ENCODE results near the gene NTRK1.

Gene NTRK1

DNA sequence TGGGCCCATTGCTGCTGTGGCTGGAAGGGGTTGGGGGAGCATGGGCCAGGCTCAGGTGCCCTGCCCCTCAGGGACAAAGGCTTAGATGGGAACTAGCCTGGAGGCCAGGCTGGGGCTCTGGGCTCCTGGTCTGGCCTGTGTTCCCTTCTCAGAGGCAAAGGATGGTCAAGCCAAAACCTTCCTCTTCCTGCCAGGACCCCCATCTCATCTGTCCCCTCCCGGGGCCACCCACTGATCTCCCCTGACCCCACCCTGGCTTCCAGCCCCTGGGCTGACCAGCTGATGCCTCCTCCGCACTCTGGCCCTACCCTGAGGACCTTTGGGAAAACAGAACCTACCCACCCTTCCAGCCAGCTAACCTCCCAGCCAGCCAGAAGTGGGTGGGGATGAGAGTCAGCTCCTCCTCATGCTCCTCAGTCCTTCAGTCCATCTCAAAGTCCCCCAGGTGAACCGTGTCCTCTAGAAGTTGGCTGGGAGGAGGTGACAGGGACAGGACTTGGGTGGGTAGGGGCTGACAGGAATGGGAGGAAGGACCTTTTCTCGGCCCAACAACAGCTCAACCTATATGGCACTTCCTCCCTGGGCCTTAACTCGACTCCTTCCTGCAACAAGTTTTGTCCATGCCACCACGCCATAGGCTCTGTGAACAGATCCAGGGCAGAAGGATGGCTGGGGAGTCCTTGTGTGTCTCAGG, 40.4 kb downstream of the NTRK1 start:
- no peak for DNase-seq
- H3K4me3 ChIP-seq (ENCODE audit: low read depth, low read length), result no peak overlapping the region
- no peaks in the 10 kb centered on the region for H3K27me3 ChIP-seq (replicated peaks)
- TF ChIP-seq, protein P1, sequence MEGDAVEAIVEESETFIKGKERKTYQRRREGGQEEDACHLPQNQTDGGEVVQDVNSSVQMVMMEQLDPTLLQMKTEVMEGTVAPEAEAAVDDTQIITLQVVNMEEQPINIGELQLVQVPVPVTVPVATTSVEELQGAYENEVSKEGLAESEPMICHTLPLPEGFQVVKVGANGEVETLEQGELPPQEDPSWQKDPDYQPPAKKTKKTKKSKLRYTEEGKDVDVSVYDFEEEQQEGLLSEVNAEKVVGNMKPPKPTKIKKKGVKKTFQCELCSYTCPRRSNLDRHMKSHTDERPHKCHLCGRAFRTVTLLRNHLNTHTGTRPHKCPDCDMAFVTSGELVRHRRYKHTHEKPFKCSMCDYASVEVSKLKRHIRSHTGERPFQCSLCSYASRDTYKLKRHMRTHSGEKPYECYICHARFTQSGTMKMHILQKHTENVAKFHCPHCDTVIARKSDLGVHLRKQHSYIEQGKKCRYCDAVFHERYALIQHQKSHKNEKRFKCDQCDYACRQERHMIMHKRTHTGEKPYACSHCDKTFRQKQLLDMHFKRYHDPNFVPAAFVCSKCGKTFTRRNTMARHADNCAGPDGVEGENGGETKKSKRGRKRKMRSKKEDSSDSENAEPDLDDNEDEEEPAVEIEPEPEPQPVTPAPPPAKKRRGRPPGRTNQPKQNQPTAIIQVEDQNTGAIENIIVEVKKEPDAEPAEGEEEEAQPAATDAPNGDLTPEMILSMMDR (IDR thresholded peaks at IDR 0.05; ENCODE audit: low read depth, low read length, missing control alignments), result no peak
- no peaks in the 10 kb centered on the region for H3K36me3 ChIP-seq (replicated peaks)
- H3K27ac ChIP-seq, result no peak overlapping the region
- in situ Hi-C loops (cut with HindIII; ENCODE audit: low pct_ligation_motif_present, low sequenced_read_pairs), result no loop called here

- H3K27ac ChIP-seq, result no peak overlapping the region
- in situ Hi-C loops (cut with HindIII; ENCODE audit: low pct_ligation_motif_present, low sequenced_read_pairs), result no loop called here
- H3K27me3 ChIP-seq (replicated peaks), result no peaks in the 10 kb centered on the region
- no peak for DNase-seq
- TF ChIP-seq, protein P1 (IDR thresholded peaks at IDR 0.05; ENCODE audit: low read depth, low read length, missing control alignments), result no peak
- H3K4me3 ChIP-seq (ENCODE audit: low read depth, low read length), result no peak overlapping the region
- H3K36me3 ChIP-seq (replicated peaks), result peaks cover under 1% of the 10 kb centered on the region
These were observed 40.9 kb downstream of the NTRK1 start for GRCh38 chr1:156901590-156901900.

DNA sequence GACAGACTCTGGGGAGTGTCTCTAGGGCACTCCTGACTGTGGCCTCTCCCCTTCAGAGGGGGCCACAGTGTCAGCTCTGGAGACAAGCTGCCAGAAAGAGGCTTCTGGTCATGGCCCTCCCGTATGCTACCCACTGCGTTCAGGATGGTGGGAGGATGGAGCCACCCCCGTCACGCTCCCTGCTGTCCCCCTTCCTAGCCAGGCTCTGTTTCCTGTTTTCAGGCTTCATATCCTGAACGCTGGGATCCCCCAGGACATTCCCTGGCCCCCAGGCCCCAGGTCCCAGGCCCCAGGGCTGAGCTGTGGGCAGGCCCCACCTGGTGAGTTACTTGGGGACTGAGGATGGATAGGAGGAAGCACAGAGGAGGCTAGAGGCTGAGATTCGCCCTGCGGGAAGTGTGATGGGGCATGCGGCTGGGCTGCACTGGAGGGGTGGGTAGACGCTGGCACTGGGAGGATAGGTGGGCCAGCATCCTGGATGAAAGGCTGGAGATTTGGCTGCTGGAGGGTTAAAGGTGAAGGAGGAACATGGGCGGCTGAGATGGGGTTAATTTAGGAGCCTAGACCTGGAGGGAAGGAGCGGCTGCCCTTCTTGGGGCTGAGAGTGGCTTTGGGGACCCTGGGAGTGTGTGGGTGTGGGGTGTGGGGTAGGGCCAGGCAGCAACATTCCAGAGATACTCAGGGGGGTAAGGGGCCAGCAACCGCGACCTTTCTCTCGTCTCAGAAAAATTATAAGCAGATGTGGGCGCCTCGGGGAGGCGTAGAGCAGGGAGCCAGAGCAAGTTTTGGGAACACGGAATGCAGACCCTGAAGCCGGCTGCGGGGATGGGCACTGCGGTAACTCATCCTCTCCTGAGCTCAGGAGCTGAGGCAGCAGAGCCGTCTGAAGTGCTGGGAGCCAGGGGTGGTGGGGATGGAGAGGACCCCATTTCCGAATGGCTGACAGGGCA, 41.6 kb downstream of the NTRK1 start:
- no peak overlapping the region for H3K27ac ChIP-seq
- TF ChIP-seq, protein P1 (IDR thresholded peaks at IDR 0.05; ENCODE audit: low read depth, low read length, missing control alignments), result no peak
- in situ Hi-C loops (cut with HindIII; ENCODE audit: low pct_ligation_motif_present, low sequenced_read_pairs), result no loop called here
- DNase-seq, result no peak
- H3K27me3 ChIP-seq (replicated peaks), result no peaks in the 10 kb centered on the region
- no peak overlapping the region for H3K4me3 ChIP-seq (ENCODE audit: low read depth, low read length)
- H3K36me3 ChIP-seq (replicated peaks), result peaks cover 5% of the 10 kb centered on the region

GRCh38 chr1:156903328-156904091, 42.8 kb downstream of the NTRK1 start:
- in situ Hi-C loops (cut with HindIII; ENCODE audit: low pct_ligation_motif_present, low sequenced_read_pairs), result no loop called here
- TF ChIP-seq, protein P1 (IDR thresholded peaks at IDR 0.05; ENCODE audit: low read depth, low read length, missing control alignments), result no peak
- H3K36me3 ChIP-seq (replicated peaks), result peaks cover 11% of the 10 kb centered on the region
- no peaks in the 10 kb centered on the region for H3K27me3 ChIP-seq (replicated peaks)
- no peak overlapping the region for H3K27ac ChIP-seq
- H3K4me3 ChIP-seq (ENCODE audit: low read depth, low read length), result no peak overlapping the region
- DNase-seq, result no peak

GRCh38 chr1:156904187-156904959, 43.7 kb downstream of the NTRK1 start:
- in situ Hi-C loops (cut with HindIII; ENCODE audit: low pct_ligation_motif_present, low sequenced_read_pairs), result no loop called here
- no peaks in the 10 kb centered on the region for H3K27me3 ChIP-seq (replicated peaks)
- peaks cover 18% of the 10 kb centered on the region for H3K36me3 ChIP-seq (replicated peaks)
- DNase-seq, result no peak
- TF ChIP-seq, protein P1 (IDR thresholded peaks at IDR 0.05; ENCODE audit: low read depth, low read length, missing control alignments), result no peak
- H3K4me3 ChIP-seq (ENCODE audit: low read depth, low read length), result no peak overlapping the region
- H3K27ac ChIP-seq, result no peak overlapping the region
